PC-3 (cell line): ENCODE results near the gene ARMC12.

Source experiments
- EZH2 ChIP-seq: fragments of 300-600 bp; sonication (generic); IDR thresholded peaks from one replicate; pipeline ENCODE4 v1.6.1; 2017; ENCODE audit warnings: antibody characterized with exemption, mild to moderate bottlenecking, low read length; ENCODE audit not compliant: unreplicated experiment
- EZH2phosphoT487 ChIP-seq: fragments of 300-600 bp; sonication (generic); IDR thresholded peaks from 2 replicates; pipeline ENCODE4 v1.6.1; 2018; ENCODE audit warnings: mild to moderate bottlenecking, antibody characterized with exemption, low read length, borderline replicate concordance
- TF ChIP-seq, protein P1 (sequence below): fragments of 300-600 bp; sonication (generic); conservative IDR thresholded peaks from 2 replicates; pipeline ENCODE4 v1.5.1; 2017; ENCODE audit warnings: antibody characterized with exemption, low read depth, mild to moderate bottlenecking, low read length

GRCh38 chr6:35736982-35737412 lies at the start of gene ARMC12:
- no peak for TF ChIP-seq EZH2
- TF ChIP-seq, protein P1, sequence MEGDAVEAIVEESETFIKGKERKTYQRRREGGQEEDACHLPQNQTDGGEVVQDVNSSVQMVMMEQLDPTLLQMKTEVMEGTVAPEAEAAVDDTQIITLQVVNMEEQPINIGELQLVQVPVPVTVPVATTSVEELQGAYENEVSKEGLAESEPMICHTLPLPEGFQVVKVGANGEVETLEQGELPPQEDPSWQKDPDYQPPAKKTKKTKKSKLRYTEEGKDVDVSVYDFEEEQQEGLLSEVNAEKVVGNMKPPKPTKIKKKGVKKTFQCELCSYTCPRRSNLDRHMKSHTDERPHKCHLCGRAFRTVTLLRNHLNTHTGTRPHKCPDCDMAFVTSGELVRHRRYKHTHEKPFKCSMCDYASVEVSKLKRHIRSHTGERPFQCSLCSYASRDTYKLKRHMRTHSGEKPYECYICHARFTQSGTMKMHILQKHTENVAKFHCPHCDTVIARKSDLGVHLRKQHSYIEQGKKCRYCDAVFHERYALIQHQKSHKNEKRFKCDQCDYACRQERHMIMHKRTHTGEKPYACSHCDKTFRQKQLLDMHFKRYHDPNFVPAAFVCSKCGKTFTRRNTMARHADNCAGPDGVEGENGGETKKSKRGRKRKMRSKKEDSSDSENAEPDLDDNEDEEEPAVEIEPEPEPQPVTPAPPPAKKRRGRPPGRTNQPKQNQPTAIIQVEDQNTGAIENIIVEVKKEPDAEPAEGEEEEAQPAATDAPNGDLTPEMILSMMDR: no peak
- no peak for TF ChIP-seq EZH2phosphoT487
